WTC11 (cell line): ENCODE measurements around the gene KAT6B. TPM values are rescaled to one million over a fixed set of nuclear protein-coding genes. Genes with fewer than 3 reads are reported as not detected.

Source experiments
- ATAC-seq: fragments of 200-7000 bp; cut with Tn5 transposase; 2 replicates; pipeline ENCODE4 v1.10.0; 2021; ENCODE audit warnings: mild to moderate bottlenecking, moderate library complexity
- CTCF ChIA-PET: fragments of 300-600 bp; sonication (Branson Sonifier 250); formaldehyde crosslinking; loops from one replicate; lab custom pipeline; 2021; ENCODE audit warnings: antibody characterized with exemption; lab: Charles Lee
- POLR2A ChIA-PET: fragments of 350-600 bp; sonication (Branson Sonifier 250); formaldehyde crosslinking; loops from one replicate; lab custom pipeline; 2021; ENCODE audit warnings: antibody characterized with exemption; lab: Charles Lee
- DNase-seq: peaks from one replicate; pipeline ENCODE4 v3.0.0; 2021; ENCODE audit warnings: low spot score
- H3K27ac Mint-ChIP-seq: 2 replicates; pipeline ENCODE4 v1.8.0; 2021; ENCODE audit warnings: mixed read lengths
- H3K27me3 Mint-ChIP-seq: 2 replicates; pipeline ENCODE4 v1.8.0; 2021; ENCODE audit warnings: low read depth, mild to moderate bottlenecking, moderate library complexity, mixed read lengths
- H3K36me3 Mint-ChIP-seq: 2 replicates; pipeline ENCODE4 v1.8.0; 2021; ENCODE audit warnings: mixed read lengths
- H3K4me1 Mint-ChIP-seq: 2 replicates; pipeline ENCODE4 v1.8.0; 2022; ENCODE audit warnings: mixed read lengths
- H3K4me3 Mint-ChIP-seq: 2 replicates; pipeline ENCODE4 v1.8.0; 2021; ENCODE audit warnings: mild to moderate bottlenecking, moderate library complexity, mixed read lengths
- H3K9me3 Mint-ChIP-seq: 2 replicates; pipeline ENCODE4 v1.8.0; 2021; ENCODE audit warnings: mixed read lengths
- ARID4B ChIP-seq: sonication (generic); formaldehyde crosslinking; IDR thresholded peaks from 2 replicates; pipeline ENCODE4 v1.8.0; 2023; ENCODE audit warnings: missing genetic modification reagents, mild to moderate bottlenecking, borderline replicate concordance
- CREB1 ChIP-seq: sonication (generic); formaldehyde crosslinking; IDR thresholded peaks from 2 replicates; pipeline ENCODE4 v1.8.0; 2023; ENCODE audit warnings: mild to moderate bottlenecking, missing genetic modification reagents
- EMX1 ChIP-seq: fragments of 250-450 bp; sonication (Bioruptor Pico); IDR thresholded peaks from 2 replicates; pipeline ENCODE4 v1.8.0; 2021; ENCODE audit warnings: mild to moderate bottlenecking
- IRF2 ChIP-seq: sonication (generic); formaldehyde crosslinking; IDR thresholded peaks from 2 replicates; pipeline ENCODE4 v1.8.0; 2022; ENCODE audit warnings: low read depth, missing genetic modification reagents, borderline replicate concordance
- MLX ChIP-seq: sonication (generic); formaldehyde crosslinking; IDR thresholded peaks from 2 replicates; pipeline ENCODE4 v1.8.1; 2023; ENCODE audit warnings: mild to moderate bottlenecking, missing genetic modification reagents, moderate library complexity
- SP1 ChIP-seq: sonication (generic); formaldehyde crosslinking; conservative IDR thresholded peaks from 2 replicates; pipeline ENCODE4 v1.8.1; 2022; ENCODE audit warnings: missing genetic modification reagents
- USF2 ChIP-seq: sonication (generic); formaldehyde crosslinking; IDR thresholded peaks from 2 replicates; pipeline ENCODE4 v1.8.1; 2023; ENCODE audit warnings: mild to moderate bottlenecking, missing genetic modification reagents, moderate library complexity
- ZNF263 ChIP-seq: sonication (generic); formaldehyde crosslinking; IDR thresholded peaks from 2 replicates; pipeline ENCODE4 v1.8.1; 2022; ENCODE audit warnings: low read depth, mild to moderate bottlenecking, moderate library complexity, missing genetic modification reagents
- total RNA-seq: library from RNA; stranded (reverse); gene quantifications from 3 replicates; pipeline ENCODE4 v1.2.3, GENCODE V29; 2021
- TF ChIP-seq, protein P1 (sequence below): fragments of 200-600 bp; IDR thresholded peaks from 2 replicates; pipeline ENCODE4 v1.8.0; 2022; ENCODE audit warnings: antibody characterized with exemption

Gene KAT6B
- total RNA-seq, 1 experiment from 2014 or later = 18.5 TPM

DNA sequence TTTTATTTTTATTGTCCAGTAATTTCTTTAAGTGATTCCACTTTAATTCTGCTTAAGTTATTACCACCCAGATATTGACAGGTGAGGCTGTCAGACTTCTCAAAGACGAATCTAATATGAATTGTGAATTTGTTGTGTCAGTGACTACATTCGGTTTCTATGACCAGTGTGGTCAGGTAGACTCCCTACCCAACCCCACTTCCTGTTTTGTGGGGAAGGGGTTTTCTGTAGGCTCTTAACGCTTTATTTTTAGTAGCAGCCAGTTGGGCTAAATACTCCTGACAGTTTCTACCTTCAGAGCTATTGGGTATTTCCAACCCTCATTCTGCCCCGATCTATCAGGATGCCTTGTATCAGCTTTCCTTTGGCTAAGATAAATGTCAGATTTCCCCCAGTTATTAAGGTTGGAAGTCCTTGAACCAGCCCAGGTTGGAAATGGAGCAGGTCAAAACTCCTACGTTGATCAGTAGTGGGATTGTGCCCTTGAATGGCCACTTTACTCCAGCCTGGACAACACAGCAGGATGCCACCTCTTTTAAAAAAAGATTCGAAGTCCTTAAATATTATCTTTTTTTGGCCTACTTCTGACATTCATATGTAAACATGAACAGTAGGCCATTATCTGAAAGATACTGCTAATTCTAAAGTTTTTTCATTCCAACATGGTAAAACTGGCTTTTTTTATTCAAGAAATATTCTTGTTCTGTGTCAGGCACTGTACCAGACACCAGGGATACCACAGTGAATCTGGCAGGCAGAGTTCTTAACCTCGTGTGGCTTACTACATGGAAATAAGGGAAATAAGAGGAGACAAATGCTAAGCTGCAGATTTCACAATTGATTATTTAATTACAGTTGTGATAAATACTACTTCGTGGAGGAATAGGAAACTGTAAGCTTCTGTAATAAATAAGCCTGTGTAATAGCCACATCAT, 151.8 kb downstream of the KAT6B start (continued):
- TF ChIP-seq ARID4B (CRISPR knock-in tag) = no peak
- TF ChIP-seq, all 79 proteins: peak for 0

DNA sequence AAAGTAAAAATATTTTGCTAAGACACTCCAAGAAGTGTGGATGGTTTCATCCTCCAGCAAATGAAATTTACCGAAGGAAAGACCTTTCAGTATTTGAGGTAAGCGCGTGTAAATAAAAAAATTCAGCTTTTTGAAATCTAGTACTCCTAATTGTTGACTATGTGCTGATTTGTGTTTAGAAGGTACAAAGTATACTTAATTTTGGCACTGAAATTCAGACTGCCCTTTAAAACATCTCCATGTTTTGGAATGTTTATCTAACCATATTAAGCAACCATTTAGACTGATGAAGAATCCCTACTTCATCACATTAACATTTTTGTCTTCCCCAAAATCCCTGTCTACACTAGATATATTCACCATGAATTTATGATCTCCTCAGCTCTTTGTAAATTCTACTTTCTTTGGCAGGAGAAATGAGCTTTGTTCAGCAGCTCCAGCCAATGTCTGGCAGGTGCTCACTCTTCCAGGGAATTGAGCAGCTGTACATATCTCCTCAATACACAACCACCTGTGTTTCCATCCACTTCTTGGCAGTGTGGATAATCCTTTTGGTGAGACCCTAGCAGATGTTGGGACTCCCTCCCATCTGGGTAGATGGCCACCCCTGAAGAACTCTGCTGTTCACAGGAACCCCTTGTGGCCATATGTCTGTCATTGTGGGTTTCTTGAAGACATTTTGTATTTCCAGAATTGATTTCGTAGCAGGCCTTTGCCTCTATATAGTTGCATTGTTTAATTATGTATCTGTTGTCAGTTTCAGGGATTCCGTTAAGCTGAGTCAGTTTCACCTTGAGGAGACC, 155.6 kb downstream of the KAT6B start:
- no peak for ATAC-seq
- H3K4me1 Mint-ChIP-seq = no peaks in the 10 kb centered on the region
- no peak for DNase-seq
- H3K36me3 Mint-ChIP-seq = peaks cover 2% of the 10 kb centered on the region; the same call in 1 of the 2 replicates
- H3K9me3 Mint-ChIP-seq = no peaks in the 10 kb centered on the region
- ChIA-PET POLR2A (no interaction called here), CTCF (no interaction called here)
- no peaks in the 10 kb centered on the region for H3K27me3 Mint-ChIP-seq
- H3K27ac Mint-ChIP-seq = no peak overlapping the region; the same call in 1 of the 2 replicates
- H3K4me3 Mint-ChIP-seq = no peak overlapping the region
- TF ChIP-seq, protein P1, sequence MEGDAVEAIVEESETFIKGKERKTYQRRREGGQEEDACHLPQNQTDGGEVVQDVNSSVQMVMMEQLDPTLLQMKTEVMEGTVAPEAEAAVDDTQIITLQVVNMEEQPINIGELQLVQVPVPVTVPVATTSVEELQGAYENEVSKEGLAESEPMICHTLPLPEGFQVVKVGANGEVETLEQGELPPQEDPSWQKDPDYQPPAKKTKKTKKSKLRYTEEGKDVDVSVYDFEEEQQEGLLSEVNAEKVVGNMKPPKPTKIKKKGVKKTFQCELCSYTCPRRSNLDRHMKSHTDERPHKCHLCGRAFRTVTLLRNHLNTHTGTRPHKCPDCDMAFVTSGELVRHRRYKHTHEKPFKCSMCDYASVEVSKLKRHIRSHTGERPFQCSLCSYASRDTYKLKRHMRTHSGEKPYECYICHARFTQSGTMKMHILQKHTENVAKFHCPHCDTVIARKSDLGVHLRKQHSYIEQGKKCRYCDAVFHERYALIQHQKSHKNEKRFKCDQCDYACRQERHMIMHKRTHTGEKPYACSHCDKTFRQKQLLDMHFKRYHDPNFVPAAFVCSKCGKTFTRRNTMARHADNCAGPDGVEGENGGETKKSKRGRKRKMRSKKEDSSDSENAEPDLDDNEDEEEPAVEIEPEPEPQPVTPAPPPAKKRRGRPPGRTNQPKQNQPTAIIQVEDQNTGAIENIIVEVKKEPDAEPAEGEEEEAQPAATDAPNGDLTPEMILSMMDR = no peak
- TF ChIP-seq SP1 (CRISPR knock-in tag) = no peak
- TF ChIP-seq USF2 (CRISPR knock-in tag) = no peak
- TF ChIP-seq EMX1 = no peak
- TF ChIP-seq CREB1 (CRISPR knock-in tag) = no peak
- no peak for TF ChIP-seq ZNF263 (CRISPR knock-in tag)
- TF ChIP-seq IRF2 (CRISPR knock-in tag) = no peak

GRCh38 chr10:74982634-74982982, 156.2 kb downstream of the KAT6B start:
- Mint-ChIP-seq H3K9me3 (no peaks in the 10 kb centered on the region), H3K27me3 (no peaks in the 10 kb centered on the region)

More at GRCh38 chr10:74982634-74982982, 156.2 kb downstream of the KAT6B start:
- Mint-ChIP-seq H3K27ac (peak overlapping the region; percentile 63; the same call in 1 of the 2 replicates), H3K36me3 (peaks cover 2% of the 10 kb centered on the region; the same call in 1 of the 2 replicates)
- TF ChIP-seq MLX = no peak
- TF ChIP-seq, all 79 proteins: peak for 0
- CTCF ChIA-PET = no interaction called here
- Mint-ChIP-seq H3K4me3 (no peak overlapping the region), H3K4me1 (no peaks in the 10 kb centered on the region)
- ATAC-seq (no peak), DNase-seq (no peak)
- POLR2A ChIA-PET = no interaction called here
